ENCODE measurements around the gene TMEM132D. TPM values are rescaled to one million over a fixed set of nuclear protein-coding genes. Genes with fewer than 3 reads are reported as not detected.

TMEM132D gene
- total RNA-seq, 2 experiments from 2014 or later, result not detected

GRCh38 chr12:129873833-129874208 lies 30.0 kb downstream of the TMEM132D start:
- CTCF ChIA-PET, result interaction anchor here (0.6 kb wide), 1 partner anchor 542 kb away, joined by 3 read pairs; no protein-coding TSS in a partner anchor
- POLR2A ChIA-PET, result no interaction called here

- ChIA-PET POLR2A (no interaction called here), CTCF (no interaction called here)
Observed at GRCh38 chr12:129873111-129873832, 30.6 kb downstream of the TMEM132D start.

- CTCF ChIA-PET, result interaction anchor here (0.5 kb wide), 1 partner anchor 441 kb away, joined by 3 read pairs; no protein-coding TSS in a partner anchor
Observed at GRCh38 chr12:129871991-129872972, 31.5 kb downstream of the TMEM132D start.

GRCh38 chr12:129870796-129871195 lies 33.0 kb downstream of the TMEM132D start:
- ChIA-PET CTCF (no interaction called here), POLR2A (no interaction called here)

More at GRCh38 chr12:129871991-129872972, 31.5 kb downstream of the TMEM132D start:
- POLR2A ChIA-PET, result no interaction called here

- POLR2A ChIA-PET, result no interaction called here
Observed at GRCh38 chr12:129870136-129870535, 33.7 kb downstream of the TMEM132D start.

GRCh38 chr12:129868575-129868974 lies 35.2 kb downstream of the TMEM132D start:
- POLR2A ChIA-PET, result no interaction called here

More at GRCh38 chr12:129870136-129870535, 33.7 kb downstream of the TMEM132D start:
- CTCF ChIA-PET, result no interaction called here

GRCh38 chr12:129863938-129864337 lies 39.9 kb downstream of the TMEM132D start:
- POLR2A ChIA-PET, result no interaction called here
- CTCF ChIA-PET, result no interaction called here

More at GRCh38 chr12:129868575-129868974, 35.2 kb downstream of the TMEM132D start:
- CTCF ChIA-PET, result no interaction called here

GRCh38 chr12:129862561-129863175 lies 41.2 kb downstream of the TMEM132D start:
- POLR2A ChIA-PET, result no interaction called here
- CTCF ChIA-PET, result no interaction called here

GRCh38 chr12:129861951-129862350 lies 41.9 kb downstream of the TMEM132D start:
- POLR2A ChIA-PET, result no interaction called here
- CTCF ChIA-PET, result no interaction called here

- CTCF ChIA-PET, result no interaction called here
- POLR2A ChIA-PET, result no interaction called here
Observed at GRCh38 chr12:129854591-129854990, 49.2 kb downstream of the TMEM132D start.

- ChIA-PET POLR2A (no interaction called here), CTCF (no interaction called here)
Observed at GRCh38 chr12:129851296-129851695, 52.5 kb downstream of the TMEM132D start.

GRCh38 chr12:129848876-129849275 lies 54.9 kb downstream of the TMEM132D start:
- CTCF ChIA-PET, result no interaction called here
- POLR2A ChIA-PET, result no interaction called here

- CTCF ChIA-PET, result no interaction called here
- POLR2A ChIA-PET, result no interaction called here
Observed at GRCh38 chr12:129847063-129847462, 56.8 kb downstream of the TMEM132D start.

GRCh38 chr12:129844662-129845220 lies 59.1 kb downstream of the TMEM132D start:
- CTCF ChIA-PET, result no interaction called here
- POLR2A ChIA-PET, result no interaction called here

GRCh38 chr12:129841251-129841650 lies 62.6 kb downstream of the TMEM132D start:
- ChIA-PET POLR2A (no interaction called here), CTCF (no interaction called here)

- ChIA-PET CTCF (interaction anchor here (0.6 kb wide), 1 partner anchor 64 kb away, joined by 3 read pairs; no protein-coding TSS in a partner anchor), POLR2A (no interaction called here)
Observed at GRCh38 chr12:129840145-129840884, 63.5 kb downstream of the TMEM132D start.

- ChIA-PET CTCF (no interaction called here), POLR2A (no interaction called here)
Observed at GRCh38 chr12:129839679-129840078, 64.1 kb downstream of the TMEM132D start.

- ChIA-PET POLR2A (no interaction called here), CTCF (no interaction called here)
Observed at GRCh38 chr12:129831294-129831693, 72.5 kb downstream of the TMEM132D start.

- ChIA-PET POLR2A (no interaction called here), CTCF (no interaction called here)
Observed at GRCh38 chr12:129830796-129831195, 73.0 kb downstream of the TMEM132D start.

Measured in activated CD8-positive, alpha-beta memory T cell treated with anti-CD3 and anti-CD28 coated beads for 36 hours (primary cell).